HG03342 (cell line): Measurements from ENCODE around the gene ADAM20.
"Not testable (repeated sequence)": the region's sequence is repeated elsewhere in the genome, so short reads cannot be mapped to it uniquely, and the experiment has no call there.

Experiments used
- ATAC-seq: cut with Tn5 transposase; IDR thresholded peaks from one replicate; pipeline ENCODE4 v1.9.1; 2021; ENCODE audit warnings: mild to moderate bottlenecking, moderate library complexity; ENCODE audit not compliant: unreplicated experiment

ADAM20 gene

DNA sequence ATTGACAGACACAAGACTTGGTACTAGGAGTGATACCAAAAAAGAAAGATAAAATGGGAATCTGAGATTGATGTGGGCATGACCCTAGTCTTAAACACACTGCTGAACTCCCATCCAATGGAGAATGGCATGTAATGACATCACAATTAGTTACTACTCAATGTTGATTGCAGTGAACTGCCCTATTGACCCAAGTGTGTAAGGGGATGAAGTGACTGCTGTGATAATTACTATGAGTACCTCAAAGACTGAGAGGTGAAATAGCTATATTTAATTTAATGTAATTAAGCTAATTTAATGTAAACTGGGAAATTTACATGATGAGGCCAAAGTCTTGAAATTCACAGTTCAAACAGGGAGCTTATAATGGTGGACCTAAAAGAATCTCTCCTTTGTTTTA, at the start of gene ADAM20:
Gene ADAM20, minus strand, starts transcription at position 101 of the 400 bp plus-strand sequence. CDS start 10,247 bp downstream, outside the sequence.
- no peak for ATAC-seq

GRCh38 chr14:70576891-70577290, 42.1 kb upstream of the ADAM20 start:
- ATAC-seq: no peak

DNA sequence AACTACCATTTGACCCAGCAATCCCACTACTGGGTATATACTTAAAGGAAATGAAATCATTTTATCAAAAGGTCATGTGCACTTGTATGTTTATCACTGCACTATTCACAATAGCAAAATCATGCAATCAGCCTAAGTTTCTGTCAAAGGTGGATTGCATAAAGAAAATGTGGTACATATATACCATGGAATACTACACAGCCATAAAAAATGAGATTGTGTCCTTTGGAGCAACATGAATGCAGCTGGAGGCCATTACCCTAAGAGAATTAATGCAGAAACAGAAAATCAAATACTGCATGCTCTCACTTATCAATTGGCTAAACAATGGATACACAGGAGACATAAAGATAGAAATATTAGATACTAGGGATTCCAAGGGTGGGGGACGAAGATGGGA, 38.2 kb upstream of the ADAM20 start:
- ATAC-seq: no peak

DNA sequence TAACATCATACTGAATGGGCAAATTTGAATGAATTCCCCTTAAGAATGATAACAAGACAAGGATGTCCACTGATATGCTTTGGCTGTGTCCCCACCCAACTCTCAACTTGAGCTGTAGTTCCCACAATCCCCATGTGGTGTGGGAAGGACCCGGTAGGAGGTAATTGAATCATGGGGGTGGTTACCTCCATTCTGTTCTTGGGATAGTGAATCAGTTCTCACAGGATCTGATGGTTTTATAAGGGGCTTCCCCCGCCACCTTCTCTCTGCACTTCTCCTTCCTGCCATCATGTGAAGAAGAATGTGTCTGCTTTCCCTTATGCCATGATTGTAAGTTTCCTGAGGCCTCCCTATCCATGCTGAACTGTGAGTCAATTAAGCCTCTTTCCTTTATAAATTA, 36.3 kb upstream of the ADAM20 start:
- no peak for ATAC-seq

- peak; percentile 52 for ATAC-seq
Measured at GRCh38 chr14:70567791-70568190, 33.0 kb upstream of the ADAM20 start.

DNA sequence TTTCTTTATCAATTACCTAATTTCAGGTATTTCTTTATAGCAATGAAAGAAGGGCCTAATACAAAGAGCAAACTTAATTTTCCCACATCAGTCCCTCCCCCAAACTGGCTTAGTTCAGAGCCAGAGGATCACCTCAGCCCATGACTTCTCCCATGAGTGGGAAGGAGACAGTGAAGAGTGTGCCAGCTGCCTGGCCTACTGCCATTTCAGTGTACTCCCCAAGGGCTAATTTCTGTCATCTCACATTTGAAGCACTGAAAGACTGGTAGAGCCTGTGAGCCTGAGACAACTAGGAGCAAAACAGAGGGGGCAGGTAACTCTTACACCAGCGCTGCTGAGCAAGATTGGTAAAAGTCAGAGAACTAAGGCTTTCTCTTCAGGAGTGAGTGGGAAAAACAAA, 29.1 kb upstream of the ADAM20 start:
- no peak for ATAC-seq

DNA sequence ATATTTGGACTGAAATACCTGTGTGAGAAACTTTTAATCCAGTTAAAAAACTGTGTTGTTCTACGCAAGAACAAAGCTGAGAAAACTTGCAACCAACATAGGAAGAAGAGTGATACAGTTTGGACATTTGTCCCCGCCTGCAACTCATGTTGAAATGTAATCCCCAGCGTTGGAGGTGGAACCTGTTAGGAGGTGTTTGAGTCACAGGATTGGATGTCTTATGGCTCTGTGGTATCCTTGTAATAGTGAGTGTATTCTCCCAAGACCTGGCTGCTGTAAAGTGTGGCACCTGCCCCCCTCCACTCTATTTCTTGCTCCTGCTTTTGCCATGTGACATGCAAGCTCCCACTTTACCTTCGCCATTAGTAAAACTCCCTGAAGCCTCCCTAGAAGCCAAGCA, 28.6 kb upstream of the ADAM20 start:
- no peak for ATAC-seq

- no peak for ATAC-seq
Measured at GRCh38 chr14:70558356-70558755, 23.6 kb upstream of the ADAM20 start.

DNA sequence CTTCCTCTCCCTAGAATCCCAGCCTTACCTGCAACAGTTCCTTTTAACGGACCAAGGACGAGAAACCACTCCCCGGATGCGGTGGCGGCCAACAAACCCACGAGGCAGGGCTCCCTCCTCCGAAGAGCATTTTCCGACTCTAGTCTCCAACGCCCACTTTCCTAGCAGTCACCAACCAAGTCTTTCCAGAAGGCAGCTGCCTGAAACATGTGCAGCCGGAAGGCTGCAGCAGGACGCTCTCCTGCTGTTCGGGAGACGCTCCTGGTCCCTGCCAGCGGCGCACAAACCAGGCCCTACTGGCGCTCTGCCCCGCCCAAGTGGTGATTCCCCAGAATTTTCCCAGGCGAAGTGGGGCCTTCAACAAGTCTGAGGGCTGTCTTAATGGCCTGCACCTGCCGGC, 21.1 kb upstream of the ADAM20 start:
- no peak for ATAC-seq

- ATAC-seq: no peak
Measured at GRCh38 chr14:70538087-70538486, 3.3 kb upstream of the ADAM20 start.

GRCh38 chr14:70536830-70537229, 2.0 kb upstream of the ADAM20 start:
- no peak for ATAC-seq

- ATAC-seq: no peak
Measured at GRCh38 chr14:70530417-70530816, 4.4 kb downstream of the ADAM20 start.

DNA sequence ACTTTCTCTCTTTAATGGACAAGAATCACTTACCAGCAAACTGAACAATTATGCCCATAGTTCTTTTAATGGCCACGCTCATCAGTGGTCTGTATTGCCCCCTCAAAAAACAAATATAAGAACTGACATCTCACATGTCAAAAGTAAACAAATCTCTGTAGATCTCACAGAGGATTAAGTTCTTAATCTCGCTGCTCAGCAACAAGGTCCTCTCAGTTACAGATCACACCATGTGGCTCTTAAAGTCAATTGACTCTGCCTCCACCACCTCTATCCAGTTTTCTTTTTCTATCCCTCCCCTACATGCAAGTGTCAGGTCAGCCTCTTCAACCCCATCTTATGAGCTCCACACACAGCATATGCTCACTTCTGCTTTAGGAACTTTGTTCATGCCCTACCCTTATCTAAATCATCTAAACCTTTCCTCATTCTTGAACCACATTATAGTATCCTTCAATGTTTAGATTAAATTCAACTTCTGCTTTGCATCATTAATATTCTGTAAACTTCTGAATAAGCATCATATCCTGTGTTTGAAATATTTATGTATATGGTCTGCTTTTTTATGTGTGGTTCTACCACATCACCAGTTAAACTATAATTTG, 7.2 kb downstream of the ADAM20 start:
- no peak for ATAC-seq

- ATAC-seq: no peak
Measured at GRCh38 chr14:70525691-70526090, 9.1 kb downstream of the ADAM20 start.

DNA sequence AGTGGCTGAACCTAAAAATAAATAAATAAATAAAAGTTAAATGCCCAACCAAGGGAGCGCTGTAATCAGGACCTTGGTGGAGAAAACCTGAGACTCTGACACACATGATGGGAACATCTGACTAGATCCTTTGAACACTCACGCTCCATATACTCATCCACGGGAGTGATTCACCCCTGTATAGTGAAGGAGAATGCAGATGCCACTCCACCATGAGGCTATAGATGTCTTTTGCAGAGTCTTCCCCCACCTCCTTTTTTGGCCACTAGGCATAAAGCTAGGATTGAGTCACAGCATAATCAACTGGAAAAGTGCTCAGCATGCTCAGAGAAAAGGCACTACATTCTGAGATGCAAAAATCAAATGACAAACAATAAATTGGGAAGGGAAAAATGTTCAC, 19.0 kb downstream of the ADAM20 start:
- ATAC-seq: no peak

GRCh38 chr14:70514168-70515069, 20.4 kb downstream of the ADAM20 start:
- ATAC-seq: no peak

- no peak for ATAC-seq
Measured at GRCh38 chr14:70498191-70498590, 36.6 kb downstream of the ADAM20 start.

GRCh38 chr14:70489579-70490200, 45.1 kb downstream of the ADAM20 start:
- no peak for ATAC-seq

DNA sequence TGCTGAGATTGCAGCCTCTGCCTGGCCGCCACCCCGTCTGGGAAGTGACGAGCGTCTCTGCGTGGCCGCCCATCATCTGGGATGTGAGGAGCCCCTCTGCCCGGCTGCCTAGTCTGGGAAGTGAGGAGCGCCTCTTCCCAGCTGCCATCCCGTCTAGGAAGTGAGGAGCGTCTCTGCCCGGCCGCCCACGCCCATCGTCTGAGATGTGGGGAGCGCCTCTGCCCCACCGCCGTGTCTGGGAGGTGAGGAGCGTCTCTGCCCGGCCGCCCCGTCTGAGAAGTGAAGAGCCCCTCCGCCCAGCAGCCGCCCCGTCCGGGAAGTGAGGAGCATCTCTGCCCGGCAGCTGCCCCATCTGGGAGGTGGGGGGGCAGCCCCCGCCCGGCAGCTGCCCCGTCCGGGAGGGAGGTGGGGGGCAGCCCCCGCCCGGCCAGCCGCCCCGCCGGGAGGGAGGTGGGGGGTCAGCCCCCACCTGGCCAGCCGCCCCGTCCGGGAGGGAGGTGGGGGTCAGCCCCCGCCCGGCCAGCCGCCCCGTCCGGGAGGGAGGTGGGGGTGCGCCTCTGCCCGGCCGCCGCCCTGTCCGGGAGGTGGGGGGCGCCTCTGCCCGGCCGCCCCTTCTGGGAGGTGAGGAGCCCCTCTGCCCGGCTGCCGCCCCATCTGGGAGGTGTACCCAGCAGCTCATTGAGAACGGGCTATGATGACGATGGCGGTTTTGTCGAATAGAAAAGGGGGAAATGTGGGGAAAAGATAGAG, 57.3 kb downstream of the ADAM20 start:
- ATAC-seq: not testable (repeated sequence)

- not testable (repeated sequence) for ATAC-seq
Measured at GRCh38 chr14:70475459-70475858, 59.3 kb downstream of the ADAM20 start.

GRCh38 chr14:70473825-70474224, 61.0 kb downstream of the ADAM20 start:
- ATAC-seq: no peak
